ENCODE measurements around the gene ELOVL1. TPM values are rescaled to one million over a fixed set of nuclear protein-coding genes. Genes with fewer than 3 reads are reported as not detected.

The ELOVL1 gene
- total and polyA plus RNA-seq, 2 experiments from 2014 or later = 16.7 to 23.3 TPM

- H2AFZ ChIP-seq = no peak overlapping the region
- no peak overlapping the region for H3K4me3 Mint-ChIP-seq
- ATAC-seq (no peak), DNase-seq (ENCODE audit: low spot score) (no peak)
- H3K4me1 Mint-ChIP-seq = peaks cover 7% of the 10 kb centered on the region; the same call in 2 of the 3 replicates
- no peaks in the 10 kb centered on the region for H3F3A ChIP-seq (replicated peaks; ENCODE audit: low read depth)
- no peaks in the 10 kb centered on the region for H3K79me2 ChIP-seq (replicated peaks; ENCODE audit: insufficient read depth)
- H3K27ac ChIP-seq (ENCODE audit: low read depth) = no peak overlapping the region
- TF ChIP-seq ZNF462 (CRISPR knock-in tag; IDR thresholded peaks at IDR 0.05) (no peak), EZH2phosphoT487 (IDR thresholded peaks at IDR 0.05; ENCODE audit: unreplicated experiment) (no peak), NANOG (IDR thresholded peaks at IDR 0.05; ENCODE audit: borderline replicate concordance) (no peak), ZNF114 (CRISPR knock-in tag; IDR thresholded peaks at IDR 0.05) (no peak), JUNB (IDR thresholded peaks at IDR 0.05; ENCODE audit: unreplicated experiment) (no peak), POLR2AphosphoS5 (IDR thresholded peaks at IDR 0.05; ENCODE audit: low read depth) (no peak), EZH2 (IDR thresholded peaks at IDR 0.05; ENCODE audit: low read depth, unreplicated experiment) (no peak), ETS1 (IDR thresholded peaks at IDR 0.05) (no peak), CREB1 (CRISPR knock-in tag; IDR thresholded peaks at IDR 0.05; ENCODE audit: low read depth) (no peak), CTCF (conservative IDR thresholded peaks at IDR 0.05; ENCODE audit: low read depth in 2 of 2) (no peak), REST (IDR thresholded peaks at IDR 0.05; ENCODE audit: unreplicated experiment) (no peak), ZNF331 (CRISPR knock-in tag; IDR thresholded peaks at IDR 0.05; ENCODE audit: low read depth) (no peak), STAT1 (IDR thresholded peaks at IDR 0.05; ENCODE audit: unreplicated experiment) (no peak)
- H3K27ac Mint-ChIP-seq = no peak overlapping the region
- no peaks in the 10 kb centered on the region for H4K20me1 ChIP-seq (replicated peaks; ENCODE audit: insufficient read depth)
- no peak overlapping the region for H3K4me3 ChIP-seq
- no peaks in the 10 kb centered on the region for H3K9me3 Mint-ChIP-seq
- no peaks in the 10 kb centered on the region for H3K27me3 ChIP-seq (ENCODE audit: insufficient read depth)
- no peaks in the 10 kb centered on the region for H3K4me1 ChIP-seq (ENCODE audit: insufficient read depth)
- no peaks in the 10 kb centered on the region for H3K9me2 ChIP-seq (ENCODE audit: insufficient read depth)
- H3K4me2 ChIP-seq = no peak overlapping the region
- no peaks in the 10 kb centered on the region for H3K36me3 ChIP-seq (ENCODE audit: insufficient read depth)
- peaks cover 14% of the 10 kb centered on the region for H3K27me3 Mint-ChIP-seq (ENCODE audit: insufficient read depth, low read depth, poor library complexity)
- no peaks in the 10 kb centered on the region for H3K36me3 Mint-ChIP-seq (ENCODE audit: low read depth)
Measured at GRCh38 chr1:43318831-43319230, 49.0 kb downstream of the ELOVL1 start.

Measured in GM23338 (cell line).